K562 (cell line): ENCODE data around the gene DCP1B. TPM values are rescaled to one million over a fixed set of nuclear protein-coding genes. Genes with fewer than 3 reads are reported as not detected.

Experiments used
- ATAC-seq: fragments of 200-7000 bp; cut with Tn5 transposase; 3 replicates; pipeline ENCODE4 v1.9.1; 2020; ENCODE audit warnings: moderate library complexity
- BruUV-seq: library from RNA; stranded (reverse); fragments of 400-500 nt; replicated peaks from 2 replicates; lab custom pipeline; 2021; lab: Mats Ljungman, UMichigan
- CTCF ChIA-PET: fragments of 300-600 bp; formaldehyde crosslinking; extraction: SDS; loops from one replicate; lab custom pipeline; 2021; ENCODE audit warnings: low intra/inter-chr PET ratio; lab: Yijun Ruan, JAX
- POLR2A ChIA-PET: fragments of 300-600, 350-650 bp; sonication (Branson Sonifier 250); formaldehyde crosslinking; extraction: SDS; loops from one replicate; lab custom pipeline; 2021; ENCODE audit warnings: antibody characterized with exemption, inconsistent platforms; lab: Yijun Ruan, JAX
- DNase-seq, 4 experiments: peaks; one replicate each; pipeline versions ENCODE4 v3.0.0 to v3.0.0-alpha.2; 2011 to 2018; ENCODE audit warnings: low spot score in 3 of 4, mixed read lengths in 3 of 4; ENCODE audit errors: extremely low read depth in 1 of 4
- FAIRE-seq: peaks from 2 replicates; lab custom pipeline; 2011; peaks lifted over from hg19 to GRCh38; lab: Jason Lieb, UNC
- H2AFZ ChIP-seq: 2 replicates; pipeline ENCODE4 v1.6.0; 2011; ENCODE audit warnings: low read depth, low read length, control low read depth, inconsistent platforms
- H3K27ac ChIP-seq: fragments of 200-600 bp; 3 replicates; pipeline ENCODE4 v1.8.0; 2011; ENCODE audit warnings: low read depth, mild to moderate bottlenecking, control low read depth, inconsistent platforms, low read length, moderate library complexity, mixed read lengths; ENCODE audit errors: extremely low read depth
- H3K27me3 ChIP-seq, 2 experiments: fragments of 300-600 bp in 1 of 2; 2 replicates in 1 of 2; 3 replicates in 1 of 2; pipeline versions ENCODE4 v1.6.0 to v1.8.0; 2011; ENCODE audit warnings: inconsistent platforms in 2 of 2, low read length in 2 of 2, mild to moderate bottlenecking in 1 of 2, mixed read lengths in 1 of 2, moderate library complexity in 1 of 2; ENCODE audit not compliant: control insufficient read depth in 2 of 2, insufficient read depth in 2 of 2
- H3K36me3 ChIP-seq: fragments of 300-600 bp; 3 replicates; pipeline ENCODE4 v1.8.0; 2011; ENCODE audit warnings: mild to moderate bottlenecking, low read length, inconsistent platforms; ENCODE audit not compliant: control insufficient read depth, insufficient read depth
- H3K4me1 ChIP-seq, 2 experiments: fragments of 200-600 bp in 1 of 2; replicated peaks in 1 of 2; 2 replicates in 1 of 2; 3 replicates in 1 of 2; pipeline versions ENCODE4 v1.5.1 to v1.8.0; 2011; ENCODE audit warnings: inconsistent platforms in 2 of 2, low read length in 2 of 2, mild to moderate bottlenecking in 1 of 2, mixed read lengths in 1 of 2, moderate library complexity in 1 of 2; ENCODE audit not compliant: control insufficient read depth in 2 of 2, insufficient read depth in 2 of 2
- H3K4me2 ChIP-seq: 2 replicates; pipeline ENCODE4 v1.6.1; 2011; ENCODE audit warnings: low read length, control low read depth, inconsistent platforms, mixed read lengths; ENCODE audit not compliant: insufficient read depth
- H3K4me3 ChIP-seq: fragments of 200-600 bp; sonication (generic), shearing (Covaris generic); 2 replicates; pipeline ENCODE4 v1.5.1; 2016; ENCODE audit warnings: control low read depth, inconsistent platforms
- H3K79me2 ChIP-seq: fragments of 200-600 bp; 3 replicates; pipeline ENCODE4 v1.8.0; 2011; ENCODE audit warnings: low read length, inconsistent platforms; ENCODE audit not compliant: control insufficient read depth, insufficient read depth
- H3K9ac ChIP-seq, 2 experiments: 2 replicates each; pipeline versions ENCODE4 v1.6.0 to v1.6.1; 2011; ENCODE audit warnings: low read depth in 2 of 2, low read length in 2 of 2, control low read depth in 1 of 2, inconsistent platforms in 1 of 2, mild to moderate bottlenecking in 1 of 2, mixed read lengths in 1 of 2; ENCODE audit not compliant: insufficient read depth in 1 of 2
- H3K9me1 ChIP-seq: one replicate; pipeline ENCODE4 v1.6.0; 2011; ENCODE audit warnings: inconsistent platforms, mild to moderate bottlenecking, low read length, moderate library complexity; ENCODE audit not compliant: control insufficient read depth, insufficient read depth
- H3K9me3 ChIP-seq: replicated peaks from 2 replicates; pipeline ENCODE4 v1.5.1; 2011; ENCODE audit warnings: low read depth, low read length, inconsistent platforms; ENCODE audit not compliant: control insufficient read depth, insufficient read depth
- H4K20me1 ChIP-seq: replicated peaks from 2 replicates; pipeline ENCODE4 v1.6.1; 2011; ENCODE audit warnings: low read length, inconsistent platforms, mixed read lengths; ENCODE audit not compliant: control insufficient read depth, insufficient read depth
- ATF6 ChIP-seq: sonication (generic); formaldehyde crosslinking; IDR thresholded peaks from 2 replicates; pipeline ENCODE4 v1.4.0; 2020; ENCODE audit warnings: mild to moderate bottlenecking, missing genetic modification reagents
- BCLAF1 ChIP-seq, 2 experiments: fragments of 450-650 bp in 1 of 2; IDR thresholded peaks; 2 replicates each; pipeline ENCODE4 v1.6.1; 2011 to 2017; ENCODE audit warnings: low read depth in 2 of 2, antibody characterized with exemption in 1 of 2, borderline replicate concordance in 1 of 2, low read length in 1 of 2, mild to moderate bottlenecking in 1 of 2, mixed read lengths in 1 of 2; ENCODE audit not compliant: control insufficient read depth in 1 of 2
- E2F3 ChIP-seq: fragments of 250-450 bp; sonication (Bioruptor Pico); IDR thresholded peaks from 2 replicates; pipeline ENCODE4 v1.4.0; 2020; ENCODE audit warnings: mild to moderate bottlenecking
- GTF2F1 ChIP-seq: IDR thresholded peaks from 2 replicates; pipeline ENCODE4 v1.6.1; 2011; ENCODE audit warnings: low read depth, low read length, improper control_type of control experiment
- MCM3 ChIP-seq: fragments of 450-650 bp; IDR thresholded peaks from 2 replicates; pipeline ENCODE4 v1.6.1; 2016
- MECOM ChIP-seq: fragments of 250-450 bp; sonication (Bioruptor Pico); IDR thresholded peaks from 2 replicates; pipeline ENCODE4 v1.8.0; 2022; ENCODE audit warnings: inconsistent platforms
- PRMT5 ChIP-seq: sonication (generic); formaldehyde crosslinking; IDR thresholded peaks from 2 replicates; pipeline ENCODE4 v1.5.0; 2020; ENCODE audit warnings: missing genetic modification reagents
- RAD51 ChIP-seq: fragments of 450-650 bp; IDR thresholded peaks from 2 replicates; pipeline ENCODE4 v1.7.1; 2016; ENCODE audit warnings: low read depth, mild to moderate bottlenecking, borderline replicate concordance
- RHOXF2B ChIP-seq: fragments of 250-450 bp; sonication (Bioruptor Pico); conservative IDR thresholded peaks from 2 replicates; pipeline ENCODE4 v1.5.1; 2021
- STAT5A ChIP-seq: IDR thresholded peaks from 2 replicates; pipeline ENCODE4 v1.6.1; 2012; ENCODE audit warnings: low read length, inconsistent platforms, borderline replicate concordance
- TFAM ChIP-seq: fragments of 250-450 bp; sonication (Bioruptor Pico); conservative IDR thresholded peaks from 2 replicates; pipeline ENCODE4 v1.5.0; 2021; ENCODE audit warnings: mild to moderate bottlenecking, moderate library complexity
- ZNF431 ChIP-seq: sonication (generic); formaldehyde crosslinking; IDR thresholded peaks from 2 replicates; pipeline ENCODE4 v1.8.0; 2022; ENCODE audit warnings: mild to moderate bottlenecking, missing genetic modification reagents
- ZNF780A ChIP-seq: fragments of 250-450 bp; sonication (Bioruptor Pico); IDR thresholded peaks from 2 replicates; pipeline ENCODE4 v1.5.0; 2021; ENCODE audit warnings: mild to moderate bottlenecking
- ZNF785 ChIP-seq: fragments of 250-450 bp; sonication (Bioruptor Pico); IDR thresholded peaks from 2 replicates; pipeline ENCODE4 v1.4.0; 2020; ENCODE audit warnings: mild to moderate bottlenecking
- WGBS: fragments of 100-300 bp; shearing (Covaris generic); methylation state at CpG from one replicate; pipeline ENCODE4 v1.1.6; 2016; ENCODE audit warnings: low coverage, mixed read lengths; ENCODE audit not compliant: insufficient coverage; ENCODE audit errors: missing lambda C conversion rate; 5-methylcytosine and 5-hydroxymethylcytosine counted together
- in situ Hi-C: fragments of 300-500 bp; cut with MboI; formaldehyde crosslinking; loops from 4 replicates; pipeline ENCODE4 v1.15.0; 2018; ENCODE audit warnings: inconsistent platforms, mixed read lengths
- intact Hi-C: fragments of 100-400 bp; cut with micrococcal nuclease; formaldehyde crosslinking; loops from 2 replicates; pipeline ENCODE4 v1.14.2; 2022
- polyA plus RNA-seq, 8 experiments: library from polyadenylated mRNA; depleted of rRNA in 4 of 8; stranded (reverse) in 5 of 8; unstranded in 3 of 8; fragments of >200 nt; fragmentation: Nextera tagmentation in 2 of 8; fragmentation: Illumina TruSeq in 1 of 8; extraction: Ambion mirVana in 2 of 8; extraction: Trizol in 1 of 8; gene quantifications; 2 replicates each; pipeline versions ENCODE4 v1.2.1 to v1.2.3, GENCODE V29; 2011 to 2014; ENCODE audit warnings: inconsistent platforms in 1 of 8, missing spikeins in 1 of 8
- total RNA-seq, 7 experiments: library from RNA; depleted of rRNA in 6 of 7; stranded (reverse); fragments of >200 nt in 6 of 7; fragmentation: Illumina TruSeq in 2 of 7; extraction: Trizol in 2 of 7; gene quantifications; 2 replicates each; pipeline versions ENCODE4 v1.2.1 to v1.2.3, GENCODE V29; 2011 to 2021; ENCODE audit warnings: low replicate concordance in 1 of 7
- TF ChIP-seq, protein P1 (sequence below), 3 experiments: IDR thresholded peaks in 2 of 3; conservative IDR thresholded peaks in 1 of 3; 2 replicates each; pipeline ENCODE4 v1.5.1; 2011 to 2012; ENCODE audit warnings: low read length in 3 of 3, mild to moderate bottlenecking in 3 of 3, control low read depth in 2 of 3, improper control_type of control experiment in 1 of 3, inconsistent platforms in 1 of 3, low read depth in 1 of 3, mixed read lengths in 1 of 3, moderate library complexity in 1 of 3; ENCODE audit not compliant: insufficient read depth in 2 of 3

The DCP1B gene
- total and polyA plus RNA-seq, 9 of the 15 experiments (the other 6 are each of a cell fraction or from before 2014, with no cell fraction given) = 0.83 to 7.3 (median 3.4) TPM

- TF ChIP-seq BCLAF1 (IDR thresholded peaks at IDR 0.05; ENCODE audit: borderline replicate concordance in 1 of 2, control insufficient read depth in 1 of 2, low read depth in 2 of 2, low read length in 1 of 2) (no peak), ZNF785 (no peak)
These were observed 47.5 kb downstream of the DCP1B start (continued) for GRCh38 chr12:1956716-1957115.

DNA sequence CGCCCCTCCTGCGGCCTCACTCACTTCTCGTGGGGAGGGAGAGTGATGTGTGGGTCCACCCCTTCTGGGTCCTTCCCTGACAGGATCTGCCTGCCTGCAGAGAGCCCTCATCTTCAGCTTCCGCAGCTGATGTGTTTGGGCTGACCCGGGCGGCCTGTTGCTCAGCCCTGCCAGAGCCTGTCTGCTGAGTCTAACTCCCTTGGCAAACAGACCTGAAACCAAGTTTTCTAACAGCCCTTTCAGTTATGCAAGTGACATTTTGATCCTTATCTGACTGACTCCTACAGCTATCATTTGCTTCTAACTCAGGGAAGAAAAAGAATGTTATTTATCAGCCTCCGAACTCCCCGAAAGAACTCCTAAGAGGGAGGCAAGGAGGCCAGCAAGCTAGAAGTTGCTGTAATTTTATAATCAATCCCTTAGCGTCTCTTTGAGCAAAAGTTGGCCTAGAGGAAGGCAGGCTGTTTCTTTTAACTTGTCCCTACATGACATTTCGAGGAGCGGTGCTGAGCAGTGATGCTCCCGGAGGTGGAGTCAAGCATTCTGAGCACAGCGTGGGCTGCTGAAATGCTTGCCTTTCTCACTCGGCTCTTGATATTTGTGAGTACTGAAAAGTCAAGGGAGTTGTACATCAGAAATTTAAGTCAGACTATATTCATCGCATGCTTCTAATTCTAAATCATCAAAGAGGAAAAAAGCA lies 54.3 kb downstream of the DCP1B start:
- Histone ChIP-seq H4K20me1 (no peaks in the 10 kb centered on the region), H3K36me3 (no peaks in the 10 kb centered on the region), H3K9ac (no peak overlapping the region), H3K9me1 (no peaks in the 10 kb centered on the region), H3K4me2 (no peak overlapping the region), H3K9me3 (no peaks in the 10 kb centered on the region), H3K4me1 (peaks cover 0 to 3% of the 10 kb centered on the region in 2 experiments; a peak in 2 of 5 replicates), H3K27me3 (no peaks in the 10 kb centered on the region), H3K27ac (no peak overlapping the region), H3K4me3 (no peak overlapping the region), H2AFZ (no peak overlapping the region), H3K79me2 (no peaks in the 10 kb centered on the region)
- in situ Hi-C loops (no loop called here), intact Hi-C loops (no loop called here)
- DNase-seq = no peak
- WGBS = 73% methylated on average over 9 of the region's 15 CpGs
- ChIA-PET CTCF (no interaction called here), POLR2A (no interaction called here)
- no peak for FAIRE-seq
- no TSS peak for BruUV-seq
- ATAC-seq = no peak
- TF ChIP-seq MECOM (no peak), ZNF780A (CRISPR knock-in tag) (no peak), RHOXF2B (CRISPR knock-in tag) (no peak), ZNF431 (CRISPR knock-in tag) (no peak), RAD51 (no peak), E2F3 (no peak), GTF2F1 (no peak), STAT5A (no peak), TFAM (no peak), MCM3 (no peak), PRMT5 (CRISPR knock-in tag) (no peak), ATF6 (CRISPR knock-in tag) (no peak)
- TF ChIP-seq, protein P1, sequence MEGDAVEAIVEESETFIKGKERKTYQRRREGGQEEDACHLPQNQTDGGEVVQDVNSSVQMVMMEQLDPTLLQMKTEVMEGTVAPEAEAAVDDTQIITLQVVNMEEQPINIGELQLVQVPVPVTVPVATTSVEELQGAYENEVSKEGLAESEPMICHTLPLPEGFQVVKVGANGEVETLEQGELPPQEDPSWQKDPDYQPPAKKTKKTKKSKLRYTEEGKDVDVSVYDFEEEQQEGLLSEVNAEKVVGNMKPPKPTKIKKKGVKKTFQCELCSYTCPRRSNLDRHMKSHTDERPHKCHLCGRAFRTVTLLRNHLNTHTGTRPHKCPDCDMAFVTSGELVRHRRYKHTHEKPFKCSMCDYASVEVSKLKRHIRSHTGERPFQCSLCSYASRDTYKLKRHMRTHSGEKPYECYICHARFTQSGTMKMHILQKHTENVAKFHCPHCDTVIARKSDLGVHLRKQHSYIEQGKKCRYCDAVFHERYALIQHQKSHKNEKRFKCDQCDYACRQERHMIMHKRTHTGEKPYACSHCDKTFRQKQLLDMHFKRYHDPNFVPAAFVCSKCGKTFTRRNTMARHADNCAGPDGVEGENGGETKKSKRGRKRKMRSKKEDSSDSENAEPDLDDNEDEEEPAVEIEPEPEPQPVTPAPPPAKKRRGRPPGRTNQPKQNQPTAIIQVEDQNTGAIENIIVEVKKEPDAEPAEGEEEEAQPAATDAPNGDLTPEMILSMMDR (IDR thresholded peaks at IDR 0.05 in 2 of 3, conservative IDR thresholded peaks at IDR 0.05 in 1 of 3; ENCODE audit: insufficient read depth in 2 of 3, low read depth in 1 of 3, low read length in 3 of 3) = no peak
